ENCODE data around the gene ATXN7L1.
A peak's percentile ranks its signal among the peaks of the same experiment; 100 is the strongest.
"Not testable (repeated sequence)": the region's sequence is repeated elsewhere in the genome, so short reads cannot be mapped to it uniquely, and the experiment has no call there.

The ATXN7L1 gene

GRCh38 chr7:105849122-105849855, 27.1 kb downstream of the ATXN7L1 start:
- no peaks in the 10 kb centered on the region for H3K36me3 ChIP-seq (ENCODE audit: control insufficient read depth, insufficient read depth, low read length)
- no peaks in the 10 kb centered on the region for H3K27me3 ChIP-seq (ENCODE audit: control insufficient read depth, insufficient read depth, low read length)
- H3K4me1 ChIP-seq (ENCODE audit: control insufficient read depth, insufficient read depth, low read length), result peaks cover 21% of the 10 kb centered on the region
- no peak overlapping the region for H3K9ac ChIP-seq (ENCODE audit: low read depth, low read length)
- no peaks in the 10 kb centered on the region for H3K9me3 ChIP-seq (ENCODE audit: control insufficient read depth, insufficient read depth, low read length)
- no peak overlapping the region for H3K4me3 ChIP-seq (ENCODE audit: low read depth, low read length)

DNA sequence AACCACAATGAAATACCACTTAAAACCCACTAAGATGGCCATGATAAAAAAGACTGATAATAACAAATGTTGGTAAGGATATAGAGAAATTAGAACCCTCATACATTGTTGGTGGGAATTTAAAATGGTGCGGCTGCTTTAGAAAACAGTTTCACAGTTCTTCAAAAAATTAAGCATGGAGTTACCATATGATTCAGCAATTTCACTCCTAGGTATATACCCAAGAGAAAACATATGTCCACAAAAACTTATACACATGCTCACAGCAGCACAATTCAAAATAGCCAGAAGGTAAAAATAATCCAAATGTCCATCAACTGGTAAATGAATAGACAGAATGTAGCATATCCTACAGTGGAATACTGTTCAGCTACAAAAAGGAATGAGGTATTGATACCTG, 30.0 kb downstream of the ATXN7L1 start:
- no peaks in the 10 kb centered on the region for H3K27me3 ChIP-seq (ENCODE audit: control insufficient read depth, insufficient read depth, low read length)
- H3K4me3 ChIP-seq (ENCODE audit: low read depth, low read length), result no peak overlapping the region
- no peak overlapping the region for H3K9ac ChIP-seq (ENCODE audit: low read depth, low read length)
- H3K4me1 ChIP-seq (ENCODE audit: control insufficient read depth, insufficient read depth, low read length), result peaks cover 17% of the 10 kb centered on the region
- no peaks in the 10 kb centered on the region for H3K36me3 ChIP-seq (ENCODE audit: control insufficient read depth, insufficient read depth, low read length)
- H3K9me3 ChIP-seq (ENCODE audit: control insufficient read depth, insufficient read depth, low read length), result no peaks in the 10 kb centered on the region

- not testable (repeated sequence) for H3K9ac ChIP-seq (ENCODE audit: low read depth, low read length); H3K4me3 ChIP-seq (ENCODE audit: low read depth, low read length); H3K4me1 ChIP-seq (ENCODE audit: control insufficient read depth, insufficient read depth, low read length); H3K9me3 ChIP-seq (ENCODE audit: control insufficient read depth, insufficient read depth, low read length); H3K36me3 ChIP-seq (ENCODE audit: control insufficient read depth, insufficient read depth, low read length); H3K27me3 ChIP-seq (ENCODE audit: control insufficient read depth, insufficient read depth, low read length)
Measured at GRCh38 chr7:105844681-105845080, 31.7 kb downstream of the ATXN7L1 start.

DNA sequence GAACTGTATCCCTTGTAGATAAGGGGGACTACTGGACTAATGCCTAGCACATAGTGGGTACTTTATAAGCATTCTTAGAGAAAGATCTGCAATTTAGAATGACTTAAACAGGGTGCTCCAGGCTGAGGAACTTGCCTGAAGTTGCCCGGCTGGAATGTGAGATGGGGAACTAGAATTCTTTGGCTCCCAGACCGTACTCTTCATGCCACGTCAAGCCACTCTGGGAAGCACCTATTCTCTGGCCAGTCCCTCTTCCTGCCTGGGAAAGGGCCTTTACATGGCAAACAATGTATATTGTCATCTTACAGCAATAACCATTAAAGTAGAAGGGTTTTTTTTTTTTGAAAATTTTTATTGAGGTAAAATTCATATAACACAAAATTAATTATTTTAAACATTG, 34.5 kb downstream of the ATXN7L1 start:
- H3K36me3 ChIP-seq (ENCODE audit: control insufficient read depth, insufficient read depth, low read length), result no peaks in the 10 kb centered on the region
- no peaks in the 10 kb centered on the region for H3K9me3 ChIP-seq (ENCODE audit: control insufficient read depth, insufficient read depth, low read length)
- H3K9ac ChIP-seq (ENCODE audit: low read depth, low read length), result no peak overlapping the region
- H3K4me1 ChIP-seq (ENCODE audit: control insufficient read depth, insufficient read depth, low read length), result peaks cover 25% of the 10 kb centered on the region
- H3K27me3 ChIP-seq (ENCODE audit: control insufficient read depth, insufficient read depth, low read length), result peaks cover 6% of the 10 kb centered on the region
- H3K4me3 ChIP-seq (ENCODE audit: low read depth, low read length), result no peak overlapping the region

GRCh38 chr7:105840981-105841749, 35.2 kb downstream of the ATXN7L1 start:
- no peak overlapping the region for H3K9ac ChIP-seq (ENCODE audit: low read depth, low read length)
- H3K4me1 ChIP-seq (ENCODE audit: control insufficient read depth, insufficient read depth, low read length), result peaks cover 30% of the 10 kb centered on the region
- H3K27me3 ChIP-seq (ENCODE audit: control insufficient read depth, insufficient read depth, low read length), result peaks cover 6% of the 10 kb centered on the region
- H3K4me3 ChIP-seq (ENCODE audit: low read depth, low read length), result no peak overlapping the region
- no peaks in the 10 kb centered on the region for H3K9me3 ChIP-seq (ENCODE audit: control insufficient read depth, insufficient read depth, low read length)
- no peaks in the 10 kb centered on the region for H3K36me3 ChIP-seq (ENCODE audit: control insufficient read depth, insufficient read depth, low read length)

DNA sequence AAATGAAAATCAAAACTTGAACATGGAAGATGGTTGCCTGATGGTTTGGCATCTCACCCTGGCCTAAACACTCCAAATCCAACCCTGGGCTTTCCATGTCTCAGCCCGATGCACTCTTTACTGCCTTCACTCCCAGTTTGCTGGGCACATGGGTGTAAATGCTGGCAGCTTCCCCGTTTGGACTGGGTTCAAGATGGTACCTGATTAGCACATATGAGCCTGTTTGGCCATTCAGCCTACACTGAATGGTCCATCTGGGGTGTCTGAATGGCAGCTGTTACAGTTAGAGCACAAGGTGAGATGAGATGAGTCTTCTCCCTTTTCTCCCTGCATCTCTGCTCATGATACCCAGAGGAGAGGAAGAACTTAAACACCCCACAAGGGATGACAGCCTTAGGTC, 37.1 kb downstream of the ATXN7L1 start:
- no peak overlapping the region for H3K9ac ChIP-seq (ENCODE audit: low read depth, low read length)
- no peaks in the 10 kb centered on the region for H3K36me3 ChIP-seq (ENCODE audit: control insufficient read depth, insufficient read depth, low read length)
- no peaks in the 10 kb centered on the region for H3K9me3 ChIP-seq (ENCODE audit: control insufficient read depth, insufficient read depth, low read length)
- H3K4me1 ChIP-seq (ENCODE audit: control insufficient read depth, insufficient read depth, low read length), result peaks cover 32% of the 10 kb centered on the region
- H3K4me3 ChIP-seq (ENCODE audit: low read depth, low read length), result no peak overlapping the region
- peaks cover 6% of the 10 kb centered on the region for H3K27me3 ChIP-seq (ENCODE audit: control insufficient read depth, insufficient read depth, low read length)

DNA sequence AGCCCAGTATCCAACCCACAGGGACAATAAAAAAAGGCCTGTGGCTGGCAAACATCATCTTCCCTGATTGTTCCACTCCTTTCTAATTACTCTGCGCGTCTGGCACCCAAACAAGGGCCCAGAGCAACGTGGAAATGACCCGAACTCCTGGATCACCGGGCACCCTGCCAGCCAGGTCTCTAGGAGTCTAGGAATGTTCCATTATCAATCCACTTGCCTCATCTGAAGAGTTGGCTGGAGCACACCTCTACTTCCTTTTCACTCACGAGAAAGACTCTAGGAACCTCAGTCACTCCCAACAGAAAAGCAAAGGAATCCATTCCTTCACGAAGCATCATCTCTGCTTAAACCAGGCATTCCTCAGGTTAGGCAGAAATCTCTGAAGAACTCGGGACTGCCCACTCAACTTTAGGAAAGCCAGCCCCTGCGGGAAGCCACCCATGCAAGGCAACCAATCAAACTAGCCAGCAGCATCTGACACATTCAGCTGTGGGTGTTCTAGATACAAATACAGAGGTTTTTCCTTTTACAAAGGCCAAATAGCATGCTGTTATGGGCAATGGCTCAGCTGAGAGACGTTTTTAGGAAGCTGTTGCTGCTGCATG, 37.7 kb downstream of the ATXN7L1 start:
- H3K9me3 ChIP-seq (ENCODE audit: control insufficient read depth, insufficient read depth, low read length), result no peaks in the 10 kb centered on the region
- H3K4me1 ChIP-seq (ENCODE audit: control insufficient read depth, insufficient read depth, low read length), result peaks cover 32% of the 10 kb centered on the region
- peaks cover 6% of the 10 kb centered on the region for H3K27me3 ChIP-seq (ENCODE audit: control insufficient read depth, insufficient read depth, low read length)
- H3K4me3 ChIP-seq (ENCODE audit: low read depth, low read length), result no peak overlapping the region
- no peak overlapping the region for H3K9ac ChIP-seq (ENCODE audit: low read depth, low read length)
- H3K36me3 ChIP-seq (ENCODE audit: control insufficient read depth, insufficient read depth, low read length), result no peaks in the 10 kb centered on the region

DNA sequence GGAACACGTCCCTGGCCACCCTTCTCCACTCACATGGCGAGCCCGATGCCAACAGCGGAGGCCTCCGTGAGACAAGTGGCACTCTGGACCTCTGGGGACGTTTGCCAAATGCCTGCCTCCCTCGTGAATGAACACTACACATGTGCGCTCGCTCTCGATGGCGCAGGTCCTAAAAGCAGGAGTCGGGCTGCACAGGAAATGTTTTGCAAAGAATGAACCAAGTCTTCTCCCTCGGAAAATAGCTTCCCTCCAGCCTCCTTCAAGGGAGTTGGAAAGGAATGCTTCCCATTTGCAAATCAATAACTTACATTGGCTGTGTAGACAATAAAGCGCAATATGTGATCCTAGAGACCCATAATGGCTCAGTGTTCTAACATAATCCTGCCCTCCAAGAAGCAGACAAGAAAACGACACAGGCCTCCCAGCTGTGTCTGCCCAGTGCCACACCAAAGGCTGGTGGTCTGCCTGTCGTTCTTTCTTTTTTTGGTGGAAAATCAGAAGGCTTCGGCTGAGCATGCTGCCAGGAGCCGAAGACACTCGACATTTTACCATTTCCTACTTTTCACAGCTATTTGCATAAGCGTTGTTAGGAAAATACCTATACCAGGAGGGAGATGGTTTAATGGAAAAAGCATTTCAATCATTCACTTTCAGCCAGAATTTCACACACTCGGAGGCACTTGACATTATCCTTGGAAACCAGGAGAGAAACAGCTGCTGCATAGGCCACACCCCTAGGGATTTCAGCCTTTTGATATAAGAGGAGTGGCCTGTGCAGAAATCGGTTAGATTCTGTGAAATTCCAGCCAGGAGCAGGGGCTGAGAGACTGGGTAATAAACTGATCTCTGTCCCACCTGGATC, 38.4 kb downstream of the ATXN7L1 start:
- no peaks in the 10 kb centered on the region for H3K9me3 ChIP-seq (ENCODE audit: control insufficient read depth, insufficient read depth, low read length)
- H3K9ac ChIP-seq (ENCODE audit: low read depth, low read length), result no peak overlapping the region
- no peaks in the 10 kb centered on the region for H3K36me3 ChIP-seq (ENCODE audit: control insufficient read depth, insufficient read depth, low read length)
- H3K27me3 ChIP-seq (ENCODE audit: control insufficient read depth, insufficient read depth, low read length), result peaks cover 6% of the 10 kb centered on the region
- peak overlapping the region; percentile 38 for H3K4me3 ChIP-seq (ENCODE audit: low read depth, low read length)
- peaks cover 32% of the 10 kb centered on the region for H3K4me1 ChIP-seq (ENCODE audit: control insufficient read depth, insufficient read depth, low read length)

- Histone ChIP-seq H3K36me3 (ENCODE audit: control insufficient read depth, insufficient read depth, low read length) (no peaks in the 10 kb centered on the region), H3K4me1 (ENCODE audit: control insufficient read depth, insufficient read depth, low read length) (peaks cover 38% of the 10 kb centered on the region)
Measured at GRCh38 chr7:105835441-105835840, 41.0 kb downstream of the ATXN7L1 start.

GRCh38 chr7:105831824-105832535, 44.4 kb downstream of the ATXN7L1 start:
- H3K4me3 ChIP-seq (ENCODE audit: low read depth, low read length), result no peak overlapping the region
- H3K36me3 ChIP-seq (ENCODE audit: control insufficient read depth, insufficient read depth, low read length), result no peaks in the 10 kb centered on the region
- no peaks in the 10 kb centered on the region for H3K27me3 ChIP-seq (ENCODE audit: control insufficient read depth, insufficient read depth, low read length)
- peaks cover 21% of the 10 kb centered on the region for H3K4me1 ChIP-seq (ENCODE audit: control insufficient read depth, insufficient read depth, low read length)
- H3K9ac ChIP-seq (ENCODE audit: low read depth, low read length), result no peak overlapping the region
- H3K9me3 ChIP-seq (ENCODE audit: control insufficient read depth, insufficient read depth, low read length), result no peaks in the 10 kb centered on the region

More at GRCh38 chr7:105835441-105835840, 41.0 kb downstream of the ATXN7L1 start:
- Histone ChIP-seq H3K9me3 (ENCODE audit: control insufficient read depth, insufficient read depth, low read length) (no peaks in the 10 kb centered on the region), H3K27me3 (ENCODE audit: control insufficient read depth, insufficient read depth, low read length) (peaks cover 6% of the 10 kb centered on the region), H3K4me3 (ENCODE audit: low read depth, low read length) (no peak overlapping the region), H3K9ac (ENCODE audit: low read depth, low read length) (no peak overlapping the region)

DNA sequence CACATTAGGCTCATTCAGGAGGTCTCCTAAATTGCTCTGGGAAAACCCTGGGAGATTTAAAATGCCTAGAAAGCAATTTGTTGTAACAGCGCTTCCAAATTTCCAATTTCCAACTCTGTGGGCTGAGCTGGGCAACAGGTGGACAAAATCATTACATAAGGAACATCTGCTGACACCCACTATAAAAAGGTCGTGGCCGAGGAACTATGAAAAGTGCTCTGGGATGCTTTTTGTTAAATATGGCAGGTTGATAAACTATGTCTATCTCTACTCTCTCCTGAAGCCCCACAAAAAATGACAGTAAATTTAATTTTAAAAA, 45.1 kb downstream of the ATXN7L1 start:
- Histone ChIP-seq H3K36me3 (ENCODE audit: control insufficient read depth, insufficient read depth, low read length) (no peaks in the 10 kb centered on the region), H3K9me3 (ENCODE audit: control insufficient read depth, insufficient read depth, low read length) (no peaks in the 10 kb centered on the region)

More for the DNA sequence above, 45.1 kb downstream of the ATXN7L1 start:
- Histone ChIP-seq H3K27me3 (ENCODE audit: control insufficient read depth, insufficient read depth, low read length) (no peaks in the 10 kb centered on the region), H3K4me1 (ENCODE audit: control insufficient read depth, insufficient read depth, low read length) (peaks cover 16% of the 10 kb centered on the region), H3K9ac (ENCODE audit: low read depth, low read length) (no peak overlapping the region), H3K4me3 (ENCODE audit: low read depth, low read length) (no peak overlapping the region)
